ENCODE data around the gene CYP2C8. TPM values are rescaled to one million over a fixed set of nuclear protein-coding genes. Genes with fewer than 3 reads are reported as not detected.
"Not testable (repeated sequence)": the region's sequence is repeated elsewhere in the genome, so short reads cannot be mapped to it uniquely, and the experiment has no call there.

CYP2C8 gene
- total RNA-seq, result not detected

DNA sequence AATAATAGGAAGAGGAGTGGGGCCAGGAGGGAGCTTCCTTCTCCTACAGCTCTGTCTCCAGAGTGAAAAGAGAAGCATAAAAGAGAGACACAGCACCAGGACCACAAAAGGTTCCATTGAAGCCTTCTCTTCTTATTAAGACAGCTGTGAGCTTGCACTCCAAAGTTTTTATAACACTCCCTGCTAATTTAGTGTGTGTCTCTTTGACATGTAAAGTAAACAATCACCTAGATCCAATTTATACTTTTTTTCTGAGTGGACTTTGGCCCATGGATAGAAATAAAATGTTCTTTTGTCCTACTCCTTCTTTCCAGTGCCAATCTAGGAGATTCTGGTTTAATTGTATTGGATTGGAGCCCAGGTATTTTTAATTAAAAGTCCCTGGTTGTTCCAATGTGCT lies at the start of gene CYP2C8:
Gene CYP2C8 (minus strand): TSS at position 212 of the 400 bp plus-strand sequence. CDS start 95 bp downstream, at position 117.
- no peak for DNase-seq
- Mint-ChIP-seq H3K36me3 (no peaks in the 10 kb centered on the region), H3K4me1 (no peaks in the 10 kb centered on the region), H3K9me3 (no peaks in the 10 kb centered on the region), H3K27ac (no peak within 1 kb of the TSS), H3K4me3 (no peak within 1 kb of the TSS), H3K27me3 (no peaks in the 10 kb centered on the region)
- ATAC-seq (ENCODE audit: low read depth), result no peak
- POLR2A ChIA-PET, result no interaction called here

DNA sequence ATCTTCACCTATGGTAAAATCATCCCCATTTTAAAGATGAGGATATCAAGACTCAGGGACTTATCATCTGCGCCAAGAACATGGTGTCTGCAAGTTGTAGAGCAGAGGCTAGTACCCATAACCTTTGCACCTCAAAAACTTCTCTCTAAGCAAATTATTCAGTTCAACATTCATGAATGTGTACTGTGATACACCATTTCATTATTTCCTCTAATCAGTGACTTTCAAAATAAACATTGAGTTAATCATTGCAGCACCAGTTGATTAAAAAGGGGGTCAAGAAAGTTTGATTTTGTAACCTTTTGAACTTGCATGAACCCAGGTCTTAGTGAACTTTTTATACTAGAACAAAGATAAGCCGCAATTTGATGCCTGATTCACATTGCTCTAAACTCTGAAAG lies 47.6 kb upstream of the CYP2C8 start:
- POLR2A ChIA-PET, result no interaction called here
- ATAC-seq (ENCODE audit: low read depth) (no peak), DNase-seq (no peak)
- Mint-ChIP-seq H3K4me1 (no peaks in the 10 kb centered on the region), H3K36me3 (no peaks in the 10 kb centered on the region), H3K9me3 (peaks cover 17% of the 10 kb centered on the region), H3K27ac (no peak overlapping the region), H3K4me3 (no peak overlapping the region), H3K27me3 (no peaks in the 10 kb centered on the region)

DNA sequence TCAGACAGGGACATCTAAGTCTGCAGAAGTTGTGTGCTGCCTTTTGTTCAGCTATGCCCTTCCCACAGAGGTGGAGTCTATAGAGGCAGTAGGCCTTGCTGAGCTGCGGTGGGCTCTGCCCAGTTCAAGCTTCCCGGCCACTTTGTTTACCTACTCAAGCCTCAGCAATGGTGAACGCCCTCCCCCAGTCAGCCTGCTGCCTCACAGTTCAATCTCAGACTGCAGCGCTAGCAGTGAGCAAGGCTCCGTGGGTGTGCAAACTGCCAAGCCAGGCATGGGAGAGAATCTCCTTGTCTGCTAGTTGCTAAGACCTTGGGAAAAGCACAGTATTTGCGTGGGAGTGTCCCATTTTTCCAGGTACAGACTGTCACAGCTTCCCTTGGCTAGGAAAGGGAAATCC lies 41.5 kb upstream of the CYP2C8 start:
- H3K27me3 Mint-ChIP-seq; H3K4me1 Mint-ChIP-seq; POLR2A ChIA-PET; H3K36me3 Mint-ChIP-seq; H3K9me3 Mint-ChIP-seq; H3K27ac Mint-ChIP-seq; H3K4me3 Mint-ChIP-seq; DNase-seq; ATAC-seq (ENCODE audit: low read depth): not testable (repeated sequence)

DNA sequence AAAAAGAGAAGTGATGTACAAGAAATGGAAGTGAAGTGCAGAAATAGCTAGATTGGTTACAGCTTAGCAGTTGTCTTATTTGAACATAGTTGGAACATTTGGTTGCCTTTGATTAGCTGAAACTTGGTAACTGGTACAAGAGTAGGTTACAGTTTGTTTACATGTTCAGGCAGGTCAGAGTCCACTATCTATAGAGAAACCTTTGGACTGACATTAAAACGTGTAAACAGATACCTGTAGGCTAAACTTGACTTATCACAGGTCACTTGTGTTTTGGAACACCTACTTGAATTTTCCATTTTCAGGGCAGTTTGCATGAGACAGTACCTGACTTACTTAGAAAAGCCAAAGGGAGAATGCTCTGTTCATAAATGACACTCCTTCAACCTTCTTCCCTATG lies 28.5 kb upstream of the CYP2C8 start:
- no peaks in the 10 kb centered on the region for H3K4me1 Mint-ChIP-seq
- no peaks in the 10 kb centered on the region for H3K9me3 Mint-ChIP-seq
- H3K27me3 Mint-ChIP-seq, result no peaks in the 10 kb centered on the region
- ATAC-seq (ENCODE audit: low read depth) (no peak), DNase-seq (no peak)
- no peak overlapping the region for H3K4me3 Mint-ChIP-seq
- no peak overlapping the region for H3K27ac Mint-ChIP-seq
- H3K36me3 Mint-ChIP-seq, result no peaks in the 10 kb centered on the region
- POLR2A ChIA-PET, result no interaction called here

DNA sequence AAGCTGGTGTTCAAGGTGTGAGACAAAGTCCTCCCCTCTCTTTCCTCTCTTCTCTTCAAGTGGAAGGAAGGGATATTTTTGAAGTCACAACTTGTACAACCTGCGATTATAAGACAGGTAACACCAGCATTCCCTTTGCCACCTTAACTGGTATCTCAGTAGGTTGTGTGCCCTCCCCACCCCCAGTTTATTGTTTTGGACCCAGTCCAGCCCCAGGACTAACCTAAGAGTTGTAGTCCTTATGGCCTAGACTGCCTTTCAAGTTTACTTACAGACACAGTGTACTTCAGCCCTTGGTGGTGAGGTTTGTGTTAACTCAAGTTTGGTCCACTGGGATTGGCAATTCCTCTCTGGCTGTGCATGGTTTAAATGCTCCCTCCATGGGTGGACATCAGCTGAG lies 26.8 kb upstream of the CYP2C8 start:
- DNase-seq (no peak), ATAC-seq (ENCODE audit: low read depth) (no peak)
- H3K4me3 Mint-ChIP-seq, result no peak overlapping the region
- H3K27me3 Mint-ChIP-seq, result no peaks in the 10 kb centered on the region
- H3K36me3 Mint-ChIP-seq, result no peaks in the 10 kb centered on the region
- POLR2A ChIA-PET, result no interaction called here
- H3K27ac Mint-ChIP-seq, result no peak overlapping the region
- no peaks in the 10 kb centered on the region for H3K4me1 Mint-ChIP-seq
- H3K9me3 Mint-ChIP-seq, result no peaks in the 10 kb centered on the region

DNA sequence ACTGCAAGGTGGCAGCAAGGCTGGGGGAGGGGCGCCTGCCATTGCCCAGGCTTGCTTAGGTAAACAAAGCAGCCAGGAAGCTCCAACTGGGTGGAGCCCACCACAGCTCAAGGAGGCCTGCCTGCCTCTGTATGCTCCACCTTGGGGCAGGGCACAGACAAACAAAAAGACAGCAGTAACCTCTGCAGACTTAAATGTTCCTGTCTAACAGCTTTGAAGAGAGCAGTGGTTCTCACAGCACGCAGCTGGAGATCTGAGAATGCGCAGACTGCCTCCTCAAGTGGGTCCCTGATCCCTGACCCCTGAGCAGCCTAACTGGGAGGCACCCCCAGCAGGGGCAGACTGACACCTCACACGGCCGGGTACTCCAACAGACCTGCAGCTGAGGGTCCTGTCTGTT lies 10.3 kb upstream of the CYP2C8 start:
- H3K36me3 Mint-ChIP-seq; H3K9me3 Mint-ChIP-seq; H3K27ac Mint-ChIP-seq; POLR2A ChIA-PET; DNase-seq; H3K4me3 Mint-ChIP-seq; ATAC-seq (ENCODE audit: low read depth); H3K27me3 Mint-ChIP-seq; H3K4me1 Mint-ChIP-seq: not testable (repeated sequence)

DNA sequence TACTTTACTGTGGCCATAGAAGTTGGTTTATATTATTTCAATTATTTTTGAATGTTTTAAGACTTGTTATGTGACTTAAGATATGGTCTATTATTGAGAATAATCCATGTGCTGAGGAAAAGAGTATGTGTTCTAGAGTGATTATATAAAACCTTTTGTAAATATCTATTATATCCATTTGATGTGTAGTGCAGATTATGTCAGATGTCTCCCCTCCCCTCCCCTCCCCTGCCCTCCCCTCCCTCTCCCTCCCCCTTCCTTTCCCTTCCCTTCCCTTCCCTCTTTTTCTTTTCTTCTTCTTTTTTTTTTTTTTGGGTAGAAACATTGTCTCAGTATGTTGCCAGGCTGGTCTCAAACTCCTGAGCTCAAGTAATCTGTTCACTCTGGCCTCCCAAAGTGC lies 8.3 kb upstream of the CYP2C8 start:
- Mint-ChIP-seq H3K9me3 (no peaks in the 10 kb centered on the region), H3K4me1 (no peaks in the 10 kb centered on the region), H3K4me3 (no peak overlapping the region), H3K36me3 (no peaks in the 10 kb centered on the region), H3K27me3 (no peaks in the 10 kb centered on the region), H3K27ac (no peak overlapping the region)
- DNase-seq (no peak), ATAC-seq (ENCODE audit: low read depth) (no peak)
- POLR2A ChIA-PET, result no interaction called here

DNA sequence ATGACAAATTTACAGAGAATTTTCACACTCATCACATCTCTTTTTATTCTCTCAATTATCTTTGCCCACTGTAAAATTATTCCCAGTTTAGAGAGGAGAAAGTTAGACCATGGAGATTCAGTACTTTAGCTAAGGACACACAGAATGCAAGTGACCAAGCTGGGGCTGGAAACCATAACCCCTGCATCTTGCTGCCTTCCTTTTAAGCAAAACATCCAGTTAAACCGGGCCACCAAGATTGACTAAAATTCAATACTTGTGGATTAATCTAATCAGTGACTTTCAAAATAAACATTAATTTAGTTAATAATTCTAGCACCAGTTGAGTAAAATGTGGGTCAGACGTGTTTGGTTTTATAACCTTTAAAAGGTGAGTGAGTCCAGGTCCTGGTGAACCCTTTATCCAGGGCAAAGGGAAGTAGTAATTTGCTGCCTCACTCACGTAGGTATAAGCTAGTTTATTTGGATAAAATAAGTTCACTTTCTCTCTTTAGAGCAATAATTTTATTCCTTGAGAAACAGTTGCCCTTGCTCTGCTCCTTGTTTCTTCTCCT lies 1.9 kb upstream of the CYP2C8 start:
- DNase-seq (no peak), ATAC-seq (ENCODE audit: low read depth) (no peak)
- no peaks in the 10 kb centered on the region for H3K36me3 Mint-ChIP-seq
- H3K4me3 Mint-ChIP-seq, result no peak overlapping the region
- H3K4me1 Mint-ChIP-seq, result no peaks in the 10 kb centered on the region
- no peaks in the 10 kb centered on the region for H3K9me3 Mint-ChIP-seq
- H3K27ac Mint-ChIP-seq, result no peak overlapping the region
- H3K27me3 Mint-ChIP-seq, result no peaks in the 10 kb centered on the region
- POLR2A ChIA-PET, result no interaction called here

DNA sequence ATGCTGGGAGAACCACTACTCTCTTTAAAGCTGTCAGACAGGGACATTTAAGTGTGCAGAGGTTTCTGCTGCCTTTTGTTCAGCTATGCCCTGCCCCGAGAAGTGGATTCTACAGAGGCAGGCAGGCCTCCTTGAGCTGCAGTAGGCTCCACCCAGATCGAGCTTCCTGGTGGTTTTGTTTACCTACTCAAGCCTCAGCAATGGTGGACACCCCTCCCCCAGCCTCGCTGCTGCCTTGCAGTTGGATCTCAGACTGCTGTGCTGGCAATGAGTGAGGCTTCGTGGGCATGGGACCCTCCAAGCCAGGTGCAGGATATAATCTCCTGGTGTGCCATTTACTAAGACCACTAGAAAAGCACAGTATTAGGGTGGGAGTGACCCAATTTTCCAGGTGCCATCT lies 5.2 kb downstream of the CYP2C8 start:
- H3K4me3 Mint-ChIP-seq; POLR2A ChIA-PET; H3K36me3 Mint-ChIP-seq; H3K4me1 Mint-ChIP-seq; H3K9me3 Mint-ChIP-seq; H3K27ac Mint-ChIP-seq; H3K27me3 Mint-ChIP-seq; ATAC-seq (ENCODE audit: low read depth); DNase-seq: not testable (repeated sequence)

DNA sequence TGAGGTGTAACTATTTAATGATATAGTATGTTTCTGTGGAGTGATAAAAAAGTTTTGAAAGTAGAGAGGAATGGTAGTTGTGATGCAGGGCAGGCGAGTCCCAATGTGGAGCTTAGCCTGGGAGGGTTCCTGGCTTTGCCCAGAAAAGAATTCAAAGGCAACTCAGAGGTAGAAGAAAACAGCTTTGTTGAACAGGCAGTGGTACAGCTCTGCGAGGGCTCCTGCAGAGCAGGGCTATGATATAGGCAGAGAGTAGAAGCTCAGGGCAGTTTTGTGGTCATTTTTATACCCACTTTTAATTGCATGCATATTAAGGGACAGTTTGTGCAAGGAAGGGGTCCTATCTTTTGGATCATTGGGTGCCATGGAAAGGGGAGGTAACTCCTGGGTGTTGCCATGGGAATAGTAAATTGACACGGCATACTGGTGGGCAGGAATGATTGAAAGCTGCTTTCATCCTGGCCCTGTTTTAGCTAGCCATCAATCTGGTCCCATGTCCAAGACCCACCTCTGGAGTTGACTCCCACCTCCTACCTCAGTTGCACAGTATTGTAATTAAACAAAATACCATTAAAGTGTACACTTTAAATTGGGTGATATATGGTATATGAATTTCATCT lies 12.4 kb downstream of the CYP2C8 start:
- H3K4me1 Mint-ChIP-seq, result no peaks in the 10 kb centered on the region
- H3K9me3 Mint-ChIP-seq, result peaks cover 1% of the 10 kb centered on the region
- POLR2A ChIA-PET, result no interaction called here
- H3K36me3 Mint-ChIP-seq, result no peaks in the 10 kb centered on the region
- DNase-seq (no peak), ATAC-seq (ENCODE audit: low read depth) (no peak)
- no peaks in the 10 kb centered on the region for H3K27me3 Mint-ChIP-seq
- H3K27ac Mint-ChIP-seq, result no peak overlapping the region
- H3K4me3 Mint-ChIP-seq, result no peak overlapping the region

DNA sequence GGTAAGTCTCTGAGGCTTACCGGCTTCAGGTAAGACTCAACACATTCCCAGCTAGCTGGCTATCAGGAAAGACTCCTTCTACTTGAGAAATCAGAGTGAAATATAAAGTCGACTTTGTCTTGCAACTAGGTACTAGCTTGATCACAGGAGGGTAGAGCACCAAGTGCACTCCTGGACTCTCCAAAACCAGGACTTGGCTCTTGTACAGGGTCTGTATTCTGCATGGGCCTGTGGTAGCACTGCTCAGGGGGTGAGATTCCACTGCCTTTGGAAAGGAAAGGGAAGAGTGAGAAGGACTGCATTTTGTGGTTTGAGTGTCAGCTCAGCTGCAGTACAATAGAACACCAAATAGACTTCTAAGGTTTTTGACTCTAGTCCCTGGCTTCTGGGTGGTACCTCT lies 19.4 kb downstream of the CYP2C8 start:
- Mint-ChIP-seq H3K9me3 (peaks cover 1% of the 10 kb centered on the region), H3K4me3 (no peak overlapping the region), H3K4me1 (no peaks in the 10 kb centered on the region), H3K27me3 (no peaks in the 10 kb centered on the region), H3K27ac (no peak overlapping the region), H3K36me3 (no peaks in the 10 kb centered on the region)
- no peak for DNase-seq
- POLR2A ChIA-PET, result no interaction called here
- ATAC-seq (ENCODE audit: low read depth), result no peak

DNA sequence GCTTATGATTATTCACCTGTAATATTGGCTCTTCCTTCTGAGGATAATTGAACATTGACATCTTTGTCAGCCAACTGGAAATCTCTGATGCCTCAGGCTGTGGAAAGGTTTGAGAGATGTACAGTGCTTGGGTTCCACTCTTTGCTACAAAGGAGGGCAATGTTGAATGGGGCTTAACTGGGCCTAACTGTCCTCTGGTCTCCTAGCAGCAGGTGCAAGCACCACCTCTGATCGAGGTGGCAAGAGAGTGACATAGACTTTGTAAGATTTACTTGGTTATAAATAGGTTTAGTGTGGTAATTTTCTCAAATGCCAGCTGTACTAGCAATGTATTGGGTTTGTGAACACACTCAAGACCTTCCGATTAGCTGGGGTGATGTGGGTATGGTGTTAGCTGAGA lies 21.1 kb downstream of the CYP2C8 start:
- no peak for DNase-seq
- Mint-ChIP-seq H3K4me3 (no peak overlapping the region), H3K36me3 (no peaks in the 10 kb centered on the region), H3K27ac (no peak overlapping the region), H3K9me3 (no peaks in the 10 kb centered on the region), H3K4me1 (no peaks in the 10 kb centered on the region), H3K27me3 (no peaks in the 10 kb centered on the region)
- no peak for ATAC-seq (ENCODE audit: low read depth)
- POLR2A ChIA-PET, result no interaction called here

DNA sequence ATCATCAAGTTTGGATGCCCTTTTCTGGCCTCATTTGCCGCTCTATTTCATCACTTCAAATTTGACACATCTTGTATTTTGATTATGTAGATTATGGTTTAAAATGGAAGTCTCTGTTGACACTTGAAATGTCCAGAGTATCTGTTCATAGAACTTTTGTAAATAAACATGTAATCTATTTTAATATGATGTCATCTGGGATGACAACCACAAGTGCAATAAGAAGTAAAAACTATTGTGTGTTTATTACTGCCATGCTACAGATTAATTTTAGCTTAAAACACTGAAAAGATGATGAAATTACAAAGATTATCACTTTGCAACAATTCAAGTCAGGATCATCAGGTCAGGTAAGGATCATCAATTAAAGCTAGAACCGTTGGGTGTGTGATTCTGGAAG lies 30.0 kb downstream of the CYP2C8 start:
- POLR2A ChIA-PET, result no interaction called here
- H3K27ac Mint-ChIP-seq, result no peak overlapping the region

DNA sequence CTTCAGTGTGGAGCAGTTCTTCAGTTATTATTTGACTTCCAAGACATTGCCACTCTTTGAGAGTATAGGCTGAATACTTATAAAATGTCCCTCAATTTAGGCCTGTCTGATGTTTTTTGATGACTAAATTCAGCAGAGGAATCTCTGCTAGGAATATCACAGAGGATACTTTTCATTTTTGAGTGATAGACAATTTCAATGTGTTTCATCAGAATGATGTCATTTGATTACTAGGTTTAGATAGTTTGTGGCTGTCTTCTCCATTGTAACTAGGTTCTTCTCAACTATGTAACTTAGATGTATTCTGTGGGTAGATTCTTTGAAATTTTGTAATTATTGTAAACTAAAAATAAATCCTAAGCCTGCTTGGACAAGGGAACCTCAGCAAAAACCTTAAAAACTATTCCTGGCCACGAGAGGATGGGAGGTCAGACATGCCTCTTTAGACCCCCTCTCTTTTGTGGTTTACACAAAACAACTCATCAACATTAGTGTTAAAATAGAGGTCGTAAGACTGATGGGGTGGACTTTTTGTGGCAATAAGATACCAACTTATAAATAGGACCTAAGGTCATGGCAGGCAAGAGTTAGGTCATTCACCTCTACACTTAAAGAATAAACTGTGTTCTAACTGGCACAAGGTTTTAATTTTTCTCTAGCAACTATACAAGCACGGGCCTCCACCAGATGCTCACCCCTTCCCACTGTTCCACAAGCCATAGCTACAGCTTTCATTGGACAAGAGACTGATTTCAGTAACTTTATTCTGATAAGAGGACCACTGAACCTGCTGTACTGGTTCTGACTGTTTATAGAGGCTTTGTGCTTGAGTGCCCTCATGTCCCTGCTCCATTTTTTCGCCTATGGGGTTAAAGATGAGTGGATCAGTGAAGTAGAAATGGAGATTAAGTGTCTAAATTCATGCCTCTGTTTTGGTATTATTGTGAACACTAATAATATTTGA lies 33.7 kb downstream of the CYP2C8 start:
- H3K4me3 Mint-ChIP-seq, result no peak overlapping the region
- no peaks in the 10 kb centered on the region for H3K27me3 Mint-ChIP-seq
- POLR2A ChIA-PET, result no interaction called here
- DNase-seq (no peak), ATAC-seq (ENCODE audit: low read depth) (no peak)
- H3K4me1 Mint-ChIP-seq, result no peaks in the 10 kb centered on the region
- no peaks in the 10 kb centered on the region for H3K36me3 Mint-ChIP-seq
- H3K27ac Mint-ChIP-seq, result no peak overlapping the region
- H3K9me3 Mint-ChIP-seq, result no peaks in the 10 kb centered on the region

More for the DNA sequence above, 30.0 kb downstream of the CYP2C8 start:
- Mint-ChIP-seq H3K9me3 (no peaks in the 10 kb centered on the region), H3K27me3 (no peaks in the 10 kb centered on the region), H3K36me3 (no peaks in the 10 kb centered on the region), H3K4me1 (no peaks in the 10 kb centered on the region), H3K4me3 (no peak overlapping the region)
- no peak for DNase-seq
- no peak for ATAC-seq (ENCODE audit: low read depth)
